Stimulated activated CD4-positive, alpha-beta T cell treated with anti-CD3 and anti-CD28 coated beads, Interleukin-1b, Interleukin-23, amount 100 ng/mL, for 4 hours (primary cell): ENCODE measurements around the gene CACNA1D.
"Not testable (repeated sequence)": the region's sequence is repeated elsewhere in the genome, so short reads cannot be mapped to it uniquely, and the experiment has no call there.

Experiments used
- DNase-seq, 2 donors: peaks; one replicate each; pipeline ENCODE4 v3.0.0-alpha.2; 2020; ENCODE audit warnings: low read depth in 2 of 2

CACNA1D gene

DNA sequence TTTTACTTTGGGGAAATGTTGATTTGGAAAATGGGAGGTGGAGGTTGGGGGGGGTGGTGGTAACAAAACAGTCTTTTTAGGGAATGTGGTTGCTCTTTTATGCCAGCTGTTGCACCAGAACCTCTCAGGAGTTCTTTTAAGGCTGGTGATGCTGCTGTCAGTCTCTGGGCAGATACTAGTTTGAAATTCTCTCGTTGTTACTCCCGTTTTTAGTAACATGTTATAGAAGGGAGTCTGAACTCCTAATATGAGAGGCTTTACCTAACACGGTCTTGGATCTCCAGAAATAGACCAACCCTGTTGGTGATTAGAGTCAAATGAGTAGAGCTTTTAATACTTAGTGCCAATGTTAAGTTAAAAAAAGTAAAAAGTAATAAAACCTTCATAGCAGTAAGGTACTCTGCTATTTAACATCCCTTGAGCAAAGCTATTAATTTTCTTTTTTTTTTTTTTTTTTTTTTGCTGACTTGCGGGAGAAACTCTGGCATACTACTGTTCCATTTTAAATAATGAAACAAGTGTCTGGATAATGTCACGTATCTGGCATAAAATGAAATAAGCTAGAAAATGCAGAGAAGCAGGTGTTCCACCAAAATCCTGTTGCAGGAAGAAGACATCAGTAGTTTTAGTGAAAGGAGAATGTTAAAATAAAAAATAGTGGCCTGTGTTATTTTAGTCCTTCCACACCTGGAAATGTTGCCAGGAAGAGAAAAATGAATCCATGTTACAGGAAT is 156.7 kb downstream of the CACNA1D start:
- no peak for DNase-seq

DNA sequence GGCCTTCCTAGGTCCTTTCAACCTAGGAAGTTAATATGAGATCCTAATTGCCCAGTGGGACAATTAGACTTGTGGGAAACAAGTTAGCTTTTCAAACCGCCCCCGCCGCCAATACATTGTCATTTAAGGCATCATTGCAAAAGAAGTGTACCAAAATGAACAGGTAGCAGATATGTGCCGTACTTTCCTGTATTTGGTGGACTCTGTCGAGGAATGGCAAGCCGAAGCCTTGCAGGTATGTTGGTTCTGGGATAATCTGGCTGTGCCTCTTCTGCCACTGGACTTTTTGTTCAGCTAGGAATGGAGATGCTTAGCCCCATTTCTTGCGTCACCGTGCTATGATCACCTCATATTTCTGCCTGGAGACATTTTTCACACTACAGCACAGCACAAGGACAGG is 157.5 kb downstream of the CACNA1D start:
- no peak for DNase-seq

DNA sequence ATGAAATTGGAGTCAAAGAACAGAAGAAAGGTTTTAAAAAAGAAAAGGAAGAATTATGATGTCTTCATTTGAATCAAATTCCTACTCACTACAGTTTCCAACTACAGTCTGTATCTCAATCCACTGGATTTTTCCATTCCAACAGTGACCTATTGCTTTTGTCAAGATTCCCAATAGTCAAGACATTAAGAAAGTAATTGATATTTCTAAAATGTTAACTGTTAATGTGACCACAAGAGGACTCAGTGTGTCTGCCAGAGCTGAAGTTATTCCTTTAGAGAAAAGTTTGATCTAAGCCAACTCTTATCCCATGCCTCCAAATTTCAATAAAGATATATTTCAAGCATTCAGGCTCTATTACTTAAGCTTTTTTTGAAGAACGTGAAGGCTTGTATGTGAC is 163.2 kb downstream of the CACNA1D start:
- no peak for DNase-seq

DNA sequence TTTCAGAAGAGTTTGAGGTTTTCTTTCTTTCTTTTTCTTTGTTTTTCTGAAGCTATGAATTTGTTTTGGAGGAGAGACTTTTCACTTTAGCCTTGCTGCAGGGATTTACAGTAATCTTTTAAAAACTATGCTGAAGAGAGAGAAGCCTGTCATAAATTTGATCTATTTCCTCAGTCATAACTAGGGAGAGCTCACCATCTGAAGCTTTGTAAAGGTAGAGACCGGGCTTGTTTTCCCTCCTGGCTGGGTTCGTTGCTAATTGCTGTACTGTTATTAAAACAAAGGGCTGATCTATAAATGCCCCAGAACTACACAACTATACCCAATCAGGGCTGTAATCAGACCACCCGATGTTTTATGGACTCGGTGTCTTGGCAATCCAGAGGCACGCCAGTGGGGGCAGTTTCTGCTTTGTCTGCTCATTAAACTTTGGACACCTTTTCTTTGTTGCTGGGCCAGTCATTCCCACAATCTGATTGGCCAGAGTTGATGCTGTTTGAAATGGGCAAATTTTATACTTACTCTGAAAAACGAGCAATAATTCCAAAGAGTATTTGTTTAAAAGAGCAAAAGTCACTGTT is 164.3 kb downstream of the CACNA1D start:
- DNase-seq, result no peak

DNA sequence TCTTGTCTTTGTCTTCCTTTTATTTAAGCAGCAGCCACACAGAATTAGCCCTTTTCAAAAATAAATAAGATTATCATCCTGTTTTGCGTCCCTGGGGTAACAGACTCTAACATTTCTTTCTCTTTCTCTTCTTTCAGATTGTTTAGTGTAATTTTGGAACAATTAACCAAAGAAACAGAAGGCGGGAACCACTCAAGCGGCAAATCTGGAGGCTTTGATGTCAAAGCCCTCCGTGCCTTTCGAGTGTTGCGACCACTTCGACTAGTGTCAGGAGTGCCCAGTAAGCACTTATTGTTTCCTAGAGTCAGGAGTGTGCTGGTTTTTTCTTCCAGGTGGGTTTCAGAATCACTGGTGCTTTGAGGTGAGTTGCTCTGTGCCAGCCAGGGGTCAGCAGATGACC is 165.6 kb downstream of the CACNA1D start:
- DNase-seq, result no peak

DNA sequence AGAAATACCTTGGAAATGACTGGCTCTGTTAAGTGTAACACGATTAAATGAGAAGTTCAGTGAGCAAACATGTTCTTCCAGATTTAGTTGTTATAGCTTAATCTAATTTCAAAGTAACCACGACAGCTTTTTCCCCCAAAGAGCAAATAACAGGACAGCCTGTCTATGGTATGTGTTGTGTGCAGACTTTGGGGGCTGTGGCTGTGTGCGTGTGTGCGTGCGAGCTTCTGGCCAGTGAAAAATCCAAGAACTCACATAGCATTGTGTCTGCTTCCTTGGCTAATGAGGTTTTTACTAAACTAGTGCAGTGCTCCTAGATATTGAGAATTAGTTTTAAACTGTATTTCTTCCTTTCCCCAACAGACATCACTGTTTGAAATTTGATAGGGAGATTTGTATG is 167.1 kb downstream of the CACNA1D start:
- no peak for DNase-seq

DNA sequence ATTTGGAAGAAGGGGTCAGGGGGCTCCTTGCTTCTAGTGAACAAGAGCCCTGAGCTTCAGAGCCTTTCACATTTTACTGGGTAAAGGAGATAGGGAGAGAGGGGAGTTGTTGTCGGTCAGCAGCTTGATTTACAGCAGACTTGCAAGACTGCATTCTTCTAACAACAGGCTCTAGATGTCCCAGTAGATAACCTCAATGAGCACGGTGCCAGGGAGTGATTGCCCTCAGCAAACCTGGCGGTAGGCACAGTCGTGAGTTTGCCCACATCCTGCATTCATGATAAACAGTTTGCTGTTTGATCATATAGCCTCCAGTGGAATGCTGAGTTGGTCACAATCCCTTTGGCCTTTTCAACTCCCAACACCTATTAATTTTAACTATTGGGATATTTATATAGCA is 170.4 kb downstream of the CACNA1D start:
- not testable (repeated sequence) for DNase-seq

DNA sequence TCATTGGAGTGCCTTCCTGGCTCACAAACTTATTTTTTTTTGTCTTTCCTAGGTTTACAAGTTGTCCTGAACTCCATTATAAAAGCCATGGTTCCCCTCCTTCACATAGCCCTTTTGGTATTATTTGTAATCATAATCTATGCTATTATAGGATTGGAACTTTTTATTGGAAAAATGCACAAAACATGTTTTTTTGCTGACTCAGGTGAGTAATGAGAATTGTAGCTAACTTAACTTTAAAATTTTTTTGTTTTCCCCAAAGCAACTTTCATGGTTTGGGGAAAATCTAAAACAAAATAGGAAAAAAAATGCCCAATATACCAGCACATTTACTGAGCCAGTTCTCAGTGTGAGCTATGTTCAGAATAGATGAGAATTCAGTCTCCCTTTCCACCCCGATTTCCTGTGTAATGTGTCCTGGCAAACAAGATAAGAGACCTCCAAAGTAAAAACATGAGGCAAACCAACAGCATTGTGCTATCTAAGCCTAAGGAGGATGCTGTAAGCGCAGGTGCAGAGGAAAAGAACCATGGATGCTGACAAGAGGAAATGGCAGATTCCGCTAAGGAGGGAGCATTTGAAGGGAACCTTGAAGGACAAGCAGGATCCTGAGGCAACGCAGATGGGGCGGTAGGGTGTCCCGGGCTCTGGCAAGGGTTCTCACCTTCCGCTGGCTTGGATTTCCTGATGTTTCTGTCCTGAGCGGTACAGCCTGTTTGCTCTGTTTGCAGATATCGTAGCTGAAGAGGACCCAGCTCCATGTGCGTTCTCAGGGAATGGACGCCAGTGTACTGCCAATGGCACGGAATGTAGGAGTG is 171.4 kb downstream of the CACNA1D start:
- no peak for DNase-seq

DNA sequence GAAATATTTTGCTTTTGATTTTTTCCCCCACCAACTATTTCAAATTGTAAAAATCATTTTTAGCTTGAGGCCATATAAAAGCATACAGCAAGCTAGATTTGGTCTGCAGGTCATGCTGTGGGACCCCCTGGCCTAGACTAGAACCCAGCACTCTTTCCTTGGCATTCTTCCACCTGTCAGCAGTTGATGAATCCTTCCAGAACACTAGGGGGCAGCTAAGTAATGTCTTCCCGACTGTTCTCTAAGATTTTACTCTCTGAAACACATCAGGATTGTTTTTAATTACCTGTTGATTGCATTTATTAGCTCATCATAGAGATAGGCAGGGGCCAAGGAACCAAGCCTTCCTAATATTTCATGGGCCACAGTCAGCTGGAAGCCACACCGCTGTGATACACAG is 174.5 kb downstream of the CACNA1D start:
- DNase-seq, result no peak

DNA sequence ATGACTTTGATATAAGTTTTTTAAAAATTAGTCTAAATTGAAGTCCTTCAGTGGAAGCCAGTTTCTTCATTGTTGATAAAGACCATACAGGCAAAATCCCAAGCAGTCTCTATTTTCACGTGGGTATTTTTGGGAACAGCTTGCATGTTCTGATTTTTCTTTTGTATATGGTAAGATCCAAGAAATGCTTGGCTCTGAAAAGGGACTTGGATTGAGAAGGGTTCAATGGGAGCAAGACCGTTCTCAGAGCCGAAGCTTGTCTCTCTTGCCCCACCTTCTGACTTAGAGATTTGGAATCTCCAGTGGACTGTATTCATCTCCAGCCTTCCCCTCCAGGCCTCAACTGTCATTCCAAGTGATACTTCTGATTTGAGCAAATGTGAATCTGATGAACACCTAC is 176.3 kb downstream of the CACNA1D start:
- no peak for DNase-seq

DNA sequence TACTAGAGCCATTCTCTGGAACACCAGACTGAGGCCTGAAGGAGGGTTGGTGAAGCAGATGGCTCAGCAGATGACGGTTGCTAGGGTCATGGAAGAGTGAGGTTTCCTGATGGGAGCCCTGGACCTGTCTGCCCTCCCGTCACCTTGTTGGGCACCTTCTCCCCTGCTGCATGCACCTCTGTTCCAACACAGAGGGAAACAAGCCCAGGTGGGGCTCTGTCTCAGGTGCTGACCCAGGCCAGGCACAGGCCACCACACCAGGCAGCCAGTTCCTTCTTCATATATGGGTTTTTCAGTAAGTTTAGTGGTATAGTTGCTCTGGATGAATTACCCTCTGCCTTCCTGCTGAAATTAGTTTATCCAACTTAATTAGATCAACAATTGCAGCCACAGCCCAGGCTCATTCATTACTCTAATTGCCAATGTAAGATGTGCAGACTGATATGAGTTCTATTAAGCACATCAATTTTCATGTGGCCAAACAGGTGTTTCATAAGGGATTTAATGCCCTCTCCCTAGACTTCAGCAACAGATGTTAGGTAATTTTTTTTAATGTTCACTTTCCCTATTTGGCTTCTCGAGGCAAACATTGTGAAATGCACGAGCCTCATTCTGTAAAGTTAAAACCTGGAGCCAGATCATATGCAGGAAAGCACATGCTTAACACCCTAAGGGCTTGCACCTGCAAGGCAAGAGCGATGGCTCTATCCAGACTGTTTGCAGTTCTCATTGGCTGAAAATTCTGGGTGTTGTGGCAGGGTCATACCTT is 177.0 kb downstream of the CACNA1D start:
- DNase-seq, result no peak

DNA sequence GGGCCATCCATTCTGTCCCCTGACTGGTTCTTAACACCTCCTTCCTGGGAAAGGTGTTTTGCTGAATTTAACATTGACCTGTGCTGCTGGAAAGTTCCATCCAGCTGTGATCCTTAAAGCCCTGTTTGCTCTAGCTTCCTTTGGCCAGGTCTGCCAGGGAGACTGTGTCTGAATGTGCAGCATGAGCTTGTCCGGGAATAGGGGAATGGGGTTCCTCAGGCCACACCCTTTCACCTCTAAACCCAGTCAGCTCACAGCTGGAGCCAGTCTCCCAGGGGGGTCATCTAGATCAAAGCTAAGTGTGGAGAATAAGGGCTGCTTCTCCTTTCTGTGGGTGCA is 177.5 kb downstream of the CACNA1D start:
- no peak for DNase-seq

DNA sequence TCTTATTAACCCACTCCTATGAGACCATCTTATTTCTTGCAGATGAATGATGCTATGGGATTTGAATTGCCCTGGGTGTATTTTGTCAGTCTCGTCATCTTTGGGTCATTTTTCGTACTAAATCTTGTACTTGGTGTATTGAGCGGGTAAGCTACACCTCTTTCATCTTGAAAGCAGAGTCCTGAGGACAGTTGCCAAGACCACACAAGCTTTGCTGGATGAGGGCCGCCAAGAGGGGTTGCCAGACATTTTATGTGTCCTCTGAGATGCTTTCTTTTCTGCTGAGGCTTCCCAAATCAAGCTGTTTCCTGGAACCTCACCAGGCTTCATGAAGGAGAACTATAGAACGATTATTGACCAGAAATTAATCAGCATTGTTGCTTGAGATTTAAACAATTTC is 178.6 kb downstream of the CACNA1D start:
- DNase-seq, result no peak

DNA sequence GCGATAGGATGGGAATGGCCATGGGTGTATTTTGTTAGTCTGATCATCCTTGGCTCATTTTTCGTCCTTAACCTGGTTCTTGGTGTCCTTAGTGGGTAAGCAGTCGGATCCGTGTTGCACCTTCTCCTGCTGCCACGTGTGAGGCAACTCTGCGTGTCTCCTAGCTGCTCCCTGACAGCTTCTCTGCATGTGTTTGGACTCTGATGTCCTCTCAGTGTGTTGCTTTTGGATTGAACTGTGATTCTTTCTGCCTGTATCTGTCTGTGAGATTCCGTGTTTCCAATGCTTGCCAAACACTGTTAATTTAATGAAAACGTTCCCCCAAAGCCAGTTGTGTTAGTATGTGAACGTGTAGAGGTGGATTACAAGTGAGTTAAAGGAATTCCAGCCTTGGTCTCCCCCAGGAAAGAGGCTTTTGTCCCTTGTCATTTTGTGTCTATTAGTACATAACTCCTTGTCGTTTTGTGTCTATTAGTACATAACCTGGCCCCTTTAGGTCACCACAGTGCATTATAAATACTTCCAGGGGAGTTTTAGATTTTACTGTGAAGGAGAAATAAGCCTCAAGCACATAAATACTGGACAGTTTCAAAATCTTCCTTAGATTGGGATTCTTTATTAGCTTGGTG is 179.4 kb downstream of the CACNA1D start:
- no peak for DNase-seq

DNA sequence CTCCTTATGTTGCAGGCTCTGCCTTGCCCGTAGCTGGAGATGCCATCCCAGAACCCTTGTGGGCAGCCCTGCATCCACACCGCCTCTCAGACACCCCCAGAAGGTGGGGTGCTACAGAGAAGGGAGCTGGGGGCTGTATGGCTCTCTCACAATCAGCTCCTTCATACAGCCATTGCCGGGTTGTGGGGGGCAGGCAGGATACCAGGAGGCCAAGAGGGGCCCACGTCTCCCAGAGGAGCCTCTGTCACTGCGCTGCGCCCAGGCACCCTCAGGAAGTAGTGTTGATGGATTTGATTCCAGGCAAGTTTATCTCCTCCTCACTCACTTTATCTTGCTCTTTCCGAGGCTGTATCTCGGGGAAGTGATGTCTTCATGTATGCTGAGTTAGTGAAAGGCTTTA is 180.2 kb downstream of the CACNA1D start:
- no peak for DNase-seq

DNA sequence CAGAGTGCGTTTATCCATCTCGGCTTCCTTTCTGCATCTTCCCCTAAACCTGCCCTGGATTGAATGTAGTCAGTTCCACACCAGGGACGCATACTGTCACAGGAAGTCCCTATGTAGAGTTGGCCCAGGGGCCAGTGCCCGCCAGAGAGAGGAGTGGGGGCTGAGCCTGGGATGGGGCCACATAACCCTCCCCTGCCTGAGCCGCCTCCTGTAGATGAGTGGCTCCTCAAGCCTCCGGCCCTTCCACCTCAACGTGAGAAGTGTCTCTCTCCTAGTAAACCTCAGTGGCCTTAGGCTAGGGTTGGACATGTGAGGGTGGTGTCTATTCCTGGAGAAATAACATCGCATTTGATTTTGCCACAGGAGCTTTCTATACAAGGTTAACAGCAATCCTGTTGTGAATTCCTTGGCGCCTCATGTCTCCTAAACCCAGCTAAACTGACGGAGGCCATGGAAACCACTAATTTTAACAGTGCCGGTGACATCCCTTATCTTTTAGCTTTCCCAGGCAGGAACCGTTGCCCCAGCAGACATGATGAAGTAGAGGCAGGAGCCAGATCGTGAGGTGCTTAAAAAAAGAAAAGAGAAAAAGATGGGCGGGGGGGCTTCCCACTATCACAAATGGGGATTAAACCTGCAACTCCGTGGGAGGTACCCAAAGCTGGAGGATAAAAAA is 180.7 kb downstream of the CACNA1D start:
- DNase-seq, result no peak

DNA sequence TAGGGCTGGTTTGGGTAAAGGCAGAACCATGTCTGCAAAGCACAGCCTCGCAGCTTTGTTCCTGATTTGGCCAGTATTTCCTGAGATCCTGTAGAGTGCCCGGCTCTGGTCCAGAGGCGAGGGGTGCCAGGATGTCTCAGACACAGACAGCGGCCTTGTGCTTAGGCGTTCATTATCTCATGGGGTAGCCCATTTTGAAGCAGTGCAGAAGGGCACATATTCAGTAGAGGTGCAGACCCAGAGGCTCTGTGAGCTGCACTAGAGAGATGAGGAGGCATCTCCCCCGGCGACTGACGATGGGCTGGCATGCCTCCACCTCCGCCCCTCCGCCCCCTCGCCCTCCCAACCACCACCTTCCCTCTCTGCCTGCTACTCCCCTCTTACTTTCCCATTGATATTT is 181.5 kb downstream of the CACNA1D start:
- DNase-seq, result no peak

DNA sequence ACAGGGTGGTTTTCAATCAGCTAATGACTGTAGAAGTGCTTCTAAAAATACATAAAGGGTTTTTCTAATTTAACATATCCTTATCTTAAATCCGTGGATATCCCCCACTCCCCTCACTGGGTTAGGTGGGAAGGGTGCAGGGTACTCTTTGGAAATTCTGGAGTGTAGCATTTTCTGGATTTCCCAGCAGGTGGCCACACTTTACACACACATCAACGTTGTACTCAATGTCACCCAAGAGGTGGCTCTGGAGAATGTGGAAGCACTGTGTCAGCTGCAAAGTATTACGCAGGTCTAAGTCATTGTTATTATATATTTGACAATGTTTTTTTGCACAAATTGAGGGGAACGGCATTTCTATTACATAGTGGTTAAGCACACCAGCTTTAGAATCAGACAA is 183.0 kb downstream of the CACNA1D start:
- DNase-seq, result no peak

DNA sequence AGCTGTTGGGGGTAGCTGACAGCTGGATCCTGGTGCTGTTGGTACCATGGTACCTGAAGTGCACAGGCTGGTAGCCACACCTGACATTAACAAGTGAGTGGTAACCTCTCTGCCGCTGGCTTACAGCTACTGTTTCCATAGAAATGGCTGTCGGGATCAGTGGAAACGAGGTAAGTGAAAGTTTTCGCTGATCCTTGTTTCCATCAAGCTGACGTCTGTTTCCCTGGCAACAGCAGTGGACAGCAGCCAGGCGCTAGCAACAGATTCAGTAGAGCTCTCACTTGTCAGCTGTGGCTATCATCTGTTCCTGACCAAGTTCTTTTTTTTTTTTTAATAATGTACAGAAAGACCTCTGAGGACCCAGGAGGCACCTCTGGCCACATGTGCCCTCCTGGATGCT is 185.6 kb downstream of the CACNA1D start:
- no peak for DNase-seq

DNA sequence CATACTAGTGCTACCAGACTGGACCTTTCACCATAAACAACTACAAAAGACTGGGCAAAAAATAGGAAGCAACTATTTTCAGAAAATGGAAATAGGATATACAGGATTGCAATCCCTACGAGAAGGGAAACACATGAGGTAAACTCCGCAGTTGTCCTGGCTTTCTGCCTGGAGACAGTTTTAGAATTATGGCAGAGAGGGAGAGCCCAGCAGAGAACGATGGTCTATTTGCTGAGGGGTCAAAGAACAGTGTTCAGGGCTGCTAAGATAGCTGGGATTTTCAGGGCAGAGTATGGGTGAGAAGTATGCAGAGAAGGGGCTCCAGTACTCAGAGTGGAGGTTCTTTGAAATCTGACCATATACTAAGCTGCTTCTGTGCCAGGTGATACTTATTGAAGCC is 188.4 kb downstream of the CACNA1D start:
- DNase-seq, result no peak

DNA sequence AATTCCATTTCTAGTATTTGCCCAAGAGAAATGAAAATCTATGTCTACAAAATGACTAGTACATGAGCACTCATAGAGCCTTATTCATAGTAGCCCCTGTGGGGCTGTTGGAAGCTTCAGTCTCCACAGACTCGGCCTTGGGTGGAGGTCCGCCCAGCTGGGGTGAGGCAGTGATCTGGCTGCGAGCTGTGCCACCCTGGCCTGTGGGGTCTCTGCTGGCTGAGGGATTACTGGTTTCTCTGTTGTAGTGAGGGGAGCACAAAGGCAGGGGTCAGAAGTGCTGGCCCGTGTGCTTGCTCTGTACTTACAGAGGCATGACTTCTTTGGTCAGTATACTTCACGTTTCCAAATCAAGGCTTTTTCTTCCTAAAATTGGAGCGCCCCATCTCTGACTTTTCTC is 193.7 kb downstream of the CACNA1D start:
- no peak for DNase-seq
